Mesenchymal stem cell (in vitro differentiated cells and primary cell): ENCODE results near the gene MYLK. TPM values are rescaled to one million over a fixed set of nuclear protein-coding genes. Genes with fewer than 3 reads are reported as not detected.

ENCODE experiments used
- DNase-seq: peaks from one replicate; pipeline ENCODE4 v3.0.0-alpha.2; 2013
- H2AFZ ChIP-seq: one replicate; pipeline ENCODE4 v1.6.1; 2013; ENCODE audit warnings: low read depth, mild to moderate bottlenecking, control low read depth, inconsistent platforms, low read length, moderate library complexity
- H2AK5ac ChIP-seq: 2 replicates; pipeline ENCODE4 v1.6.1; 2013; ENCODE audit warnings: low read length, moderate library complexity, mild to moderate bottlenecking, inconsistent platforms; ENCODE audit not compliant: severe bottlenecking
- H2BK120ac ChIP-seq: one replicate; pipeline ENCODE4 v1.6.1; 2013; ENCODE audit warnings: low read depth, mild to moderate bottlenecking, inconsistent platforms, low read length, moderate library complexity
- H2BK12ac ChIP-seq, 2 experiments: one replicate each; pipeline ENCODE4 v1.6.1; 2013; ENCODE audit warnings: inconsistent platforms in 2 of 2, low read length in 2 of 2, mild to moderate bottlenecking in 2 of 2, moderate library complexity in 2 of 2, control low read depth in 1 of 2
- H2BK15ac ChIP-seq: one replicate; pipeline ENCODE4 v1.6.1; 2013; ENCODE audit warnings: mild to moderate bottlenecking, low read depth, inconsistent platforms; ENCODE audit not compliant: poor library complexity, severe bottlenecking
- H2BK5ac ChIP-seq: 2 replicates; pipeline ENCODE4 v1.6.1; 2013; ENCODE audit warnings: low read depth, mild to moderate bottlenecking, low read length, control low read depth, inconsistent platforms; ENCODE audit not compliant: poor library complexity, severe bottlenecking
- H3K14ac ChIP-seq, 2 experiments: one replicate each; pipeline ENCODE4 v1.6.1; 2013; ENCODE audit warnings: inconsistent platforms in 2 of 2, low read length in 2 of 2, control low read depth in 1 of 2, mild to moderate bottlenecking in 1 of 2, moderate library complexity in 1 of 2
- H3K18ac ChIP-seq, 2 experiments: one replicate each; pipeline ENCODE4 v1.6.1; 2013; ENCODE audit warnings: inconsistent platforms in 2 of 2, low read length in 2 of 2, control low read depth in 1 of 2, low read depth in 1 of 2, mild to moderate bottlenecking in 1 of 2
- H3K23ac ChIP-seq, 2 experiments: one replicate each; pipeline ENCODE4 v1.6.1; 2013; ENCODE audit warnings: inconsistent platforms in 2 of 2, low read length in 2 of 2, mild to moderate bottlenecking in 2 of 2, moderate library complexity in 2 of 2, control low read depth in 1 of 2
- H3K27ac ChIP-seq: 2 replicates; pipeline ENCODE4 v1.5.1; 2013; ENCODE audit warnings: mild to moderate bottlenecking, moderate library complexity, low read length, control low read depth, inconsistent platforms; ENCODE audit not compliant: poor library complexity, severe bottlenecking
- H3K27me3 ChIP-seq, 2 experiments: 2 replicates each; pipeline versions ENCODE4 v1.6.1 to v1.7.0; 2013; ENCODE audit warnings: low read length in 2 of 2, mild to moderate bottlenecking in 2 of 2, moderate library complexity in 2 of 2, control low read depth in 1 of 2, inconsistent platforms in 1 of 2; ENCODE audit not compliant: control insufficient read depth in 1 of 2, insufficient read depth in 1 of 2
- H3K36me3 ChIP-seq, 2 experiments: 2 replicates each; pipeline versions ENCODE4 v1.6.1 to v1.7.0; 2013; ENCODE audit warnings: low read length in 2 of 2, control low read depth in 1 of 2, inconsistent platforms in 1 of 2, low read depth in 1 of 2, mild to moderate bottlenecking in 1 of 2; ENCODE audit not compliant: insufficient read depth in 2 of 2, control insufficient read depth in 1 of 2
- H3K4ac ChIP-seq, 2 experiments: one replicate each; pipeline ENCODE4 v1.6.1; 2013; ENCODE audit warnings: inconsistent platforms in 2 of 2, low read length in 2 of 2, mild to moderate bottlenecking in 2 of 2, moderate library complexity in 2 of 2, control low read depth in 1 of 2, low read depth in 1 of 2
- H3K4me1 ChIP-seq: 2 replicates; pipeline ENCODE4 v1.6.1; 2013; ENCODE audit warnings: low read depth, low read length, control low read depth; ENCODE audit not compliant: control insufficient read depth, insufficient read depth
- H3K4me2 ChIP-seq: 2 replicates; pipeline ENCODE4 v1.6.1; 2013; ENCODE audit warnings: low read length, mild to moderate bottlenecking, inconsistent platforms; ENCODE audit not compliant: poor library complexity, severe bottlenecking
- H3K4me3 ChIP-seq, 2 experiments: 2 replicates each; pipeline versions ENCODE4 v1.5.1 to v1.7.0; 2013; ENCODE audit warnings: low read length in 2 of 2, mild to moderate bottlenecking in 2 of 2, control low read depth in 1 of 2, low read depth in 1 of 2; ENCODE audit not compliant: insufficient read depth in 1 of 2
- H3K79me1 ChIP-seq: replicated peaks from 2 replicates; pipeline ENCODE4 v1.6.1; 2013; ENCODE audit warnings: mild to moderate bottlenecking, control low read depth, low read length, inconsistent platforms; ENCODE audit not compliant: poor library complexity, severe bottlenecking
- H3K9ac ChIP-seq: 2 replicates; pipeline ENCODE4 v1.7.0; 2013; ENCODE audit warnings: mild to moderate bottlenecking, low read length, moderate library complexity
- H3K9me3 ChIP-seq: 2 replicates; pipeline ENCODE4 v1.7.0; 2013; ENCODE audit warnings: mild to moderate bottlenecking, low read length; ENCODE audit not compliant: control insufficient read depth
- H4K8ac ChIP-seq: one replicate; pipeline ENCODE4 v1.6.1; 2013; ENCODE audit warnings: inconsistent platforms, mild to moderate bottlenecking, low read length, moderate library complexity
- H4K91ac ChIP-seq: one replicate; pipeline ENCODE4 v1.6.1; 2013; ENCODE audit warnings: mild to moderate bottlenecking, low read length, inconsistent platforms
- WGBS: methylation state at CpG from one replicate; pipeline ENCODE4 v1.1.7; 2013; ENCODE audit warnings: mixed read lengths; 5-methylcytosine and 5-hydroxymethylcytosine counted together
- small RNA-seq: library from polyadenylated mRNA; stranded (forward); fragments of <200 nt; extraction: miRNeasy Mini kit (QIAGEN cat#:217004); gene quantifications from one replicate; pipeline ENCODE3, GENCODE V24; 2013; ENCODE audit warnings: low read depth

Gene MYLK

GRCh38 chr3:123564056-123564455 lies 320.1 kb downstream of the MYLK start:
- Histone ChIP-seq H2AK5ac (no peak overlapping the region), H3K9ac (no peak overlapping the region), H3K4me2 (no peak overlapping the region), H2BK120ac (no peak overlapping the region), H3K23ac (no peak overlapping the region), H3K27me3 (no peaks in the 10 kb centered on the region), H4K8ac (no peak overlapping the region), H3K4me1 (peaks cover 2% of the 10 kb centered on the region), H2BK15ac (no peak overlapping the region), H4K91ac (no peak overlapping the region), H3K18ac (no peak overlapping the region), H2BK5ac (no peak overlapping the region), H3K27ac (no peak overlapping the region), H3K14ac (no peak overlapping the region), H3K36me3 (peaks cover 0 to 7% of the 10 kb centered on the region in 2 experiments), H3K4ac (no peak overlapping the region), H2AFZ (no peak overlapping the region), H2BK12ac (no peak overlapping the region), H3K9me3 (no peaks in the 10 kb centered on the region), H3K4me3 (no peak overlapping the region), H3K79me1 (peaks cover 14% of the 10 kb centered on the region)
- DNase-seq, result no peak
- 96% methylated on average over 6 of the region's 6 CpGs for WGBS

- Histone ChIP-seq H2BK15ac (no peak overlapping the region), H3K4me3 (no peak overlapping the region), H3K27ac (no peak overlapping the region), H2BK12ac (no peak overlapping the region), H3K4me1 (peaks cover 2% of the 10 kb centered on the region), H4K91ac (no peak overlapping the region), H3K23ac (no peak overlapping the region), H2BK5ac (no peak overlapping the region), H2AFZ (no peak overlapping the region), H3K18ac (no peak overlapping the region), H4K8ac (no peak overlapping the region), H3K79me1 (peaks cover 12% of the 10 kb centered on the region), H3K36me3 (peaks cover 0 to 7% of the 10 kb centered on the region in 2 experiments), H3K14ac (no peak overlapping the region), H3K9ac (no peak overlapping the region), H3K4me2 (no peak overlapping the region), H2BK120ac (no peak overlapping the region), H2AK5ac (no peak overlapping the region), H3K27me3 (no peaks in the 10 kb centered on the region), H3K9me3 (no peaks in the 10 kb centered on the region), H3K4ac (no peak overlapping the region)
- no peak for DNase-seq
- no CpG with 5 or more reads among the region's 1 CpG for WGBS
Observed at GRCh38 chr3:123562547-123562946, 321.6 kb downstream of the MYLK start.

GRCh38 chr3:123561188-123561587 lies 322.9 kb downstream of the MYLK start:
- H3K4me2 ChIP-seq, result no peak overlapping the region
- no peak for DNase-seq

More at GRCh38 chr3:123561188-123561587, 322.9 kb downstream of the MYLK start:
- H3K18ac ChIP-seq, result no peak overlapping the region
- no peak overlapping the region for H3K4ac ChIP-seq
- H2BK120ac ChIP-seq, result no peak overlapping the region
- H2BK5ac ChIP-seq, result no peak overlapping the region
- H3K9me3 ChIP-seq, result no peaks in the 10 kb centered on the region
- H3K4me3 ChIP-seq, result no peak overlapping the region
- no CpG with 5 or more reads among the region's 2 CpGs for WGBS
- no peak overlapping the region for H2AK5ac ChIP-seq
- H2AFZ ChIP-seq, result no peak overlapping the region
- peaks cover 2% of the 10 kb centered on the region for H3K4me1 ChIP-seq
- no peak overlapping the region for H2BK15ac ChIP-seq
- no peak overlapping the region for H3K27ac ChIP-seq
- H3K9ac ChIP-seq, result no peak overlapping the region
- H2BK12ac ChIP-seq, result no peak overlapping the region
- peaks cover 0 to 7% of the 10 kb centered on the region in 2 experiments for H3K36me3 ChIP-seq
- no peak overlapping the region for H4K91ac ChIP-seq
- H3K14ac ChIP-seq, result no peak overlapping the region
- no peak overlapping the region for H3K23ac ChIP-seq
- no peaks in the 10 kb centered on the region for H3K27me3 ChIP-seq
- peaks cover 13% of the 10 kb centered on the region for H3K79me1 ChIP-seq
- H4K8ac ChIP-seq, result no peak overlapping the region

Small RNAs within 50 kb of the gene (small RNA-seq; reads per million reads assigned to genes)
- gene RF00392, result not detected
